GM19043 (cell line): ENCODE measurements around the gene PRM3.

Source experiments
- ATAC-seq: cut with Tn5 transposase; IDR thresholded peaks from one replicate; pipeline ENCODE4 v1.9.1; 2021; ENCODE audit warnings: low read depth; ENCODE audit not compliant: unreplicated experiment

The PRM3 gene

GRCh38 chr16:11272921-11273720 lies at the start of gene PRM3:
Gene PRM3, minus strand, starts transcription at chr16:11273629. Its CDS starts 34 bp downstream, at chr16:11273595.
- ATAC-seq: no peak

DNA sequence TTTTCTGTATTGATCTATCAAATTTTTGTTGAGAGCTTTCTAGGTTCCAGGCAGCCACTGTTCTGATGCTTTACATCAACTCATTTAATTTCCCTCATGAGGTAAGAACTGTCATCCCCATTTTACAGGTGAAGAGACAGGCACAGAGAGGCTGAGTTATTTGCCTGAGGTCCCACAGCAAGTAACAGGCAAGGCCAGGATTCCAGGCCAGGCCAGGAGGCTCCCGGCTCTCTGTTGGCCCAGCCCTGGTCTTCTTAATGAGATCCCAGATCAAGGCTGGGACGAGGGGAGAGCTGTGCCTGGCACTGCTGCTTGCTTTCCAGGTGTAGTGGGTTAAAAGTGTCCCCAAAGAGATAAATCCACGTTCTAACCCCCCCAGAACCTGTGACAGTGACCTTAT lies 49.4 kb upstream of the PRM3 start:
- ATAC-seq: no peak

GRCh38 chr16:11321662-11322061 lies 48.2 kb upstream of the PRM3 start:
- no peak for ATAC-seq

DNA sequence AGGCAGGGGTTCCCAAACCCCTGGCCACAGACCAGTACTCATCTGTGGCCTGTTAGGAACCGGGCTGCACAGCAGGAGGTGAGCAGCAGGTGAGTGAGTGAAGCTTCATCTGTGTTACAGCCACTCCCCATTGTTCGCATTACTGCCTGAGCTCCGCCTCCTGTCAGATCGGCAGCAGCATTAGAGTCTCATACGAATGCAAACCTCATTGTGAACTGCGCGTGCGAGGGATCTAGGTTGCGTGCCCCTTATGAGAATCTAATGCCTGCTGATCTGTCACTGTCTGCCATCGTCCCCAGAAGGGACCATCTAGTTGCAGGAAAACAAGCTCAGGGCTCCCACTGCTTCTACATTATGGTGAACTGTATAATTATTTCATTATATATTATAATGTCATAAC lies 46.7 kb upstream of the PRM3 start:
- ATAC-seq: no peak

- ATAC-seq: no peak
These were observed 46.2 kb upstream of the PRM3 start for GRCh38 chr16:11319529-11320146.

DNA sequence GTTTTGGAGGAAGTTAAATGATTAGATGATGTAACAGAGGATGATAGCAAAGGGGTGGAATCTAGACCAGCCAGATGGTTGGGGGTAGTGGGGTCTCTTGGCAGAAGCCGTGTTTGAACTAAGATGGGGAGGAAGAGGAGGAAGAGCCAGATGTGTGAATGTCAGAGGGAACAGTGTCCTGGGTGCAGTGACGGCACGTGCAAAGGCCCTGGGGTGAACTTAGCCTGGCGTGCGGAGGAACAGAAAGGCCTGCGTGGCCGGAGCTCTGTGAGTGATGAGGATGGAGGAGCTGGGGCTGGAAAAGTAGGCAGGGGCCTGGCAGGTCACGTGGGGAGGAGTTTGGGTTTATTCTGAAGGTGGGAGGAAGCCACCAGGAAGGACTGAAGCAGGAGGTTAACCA lies 45.4 kb upstream of the PRM3 start:
- no peak for ATAC-seq

- ATAC-seq: no peak
These were observed 43.0 kb upstream of the PRM3 start for GRCh38 chr16:11316331-11317015.

GRCh38 chr16:11315510-11315909 lies 42.1 kb upstream of the PRM3 start:
- no peak for ATAC-seq

- no peak for ATAC-seq
These were observed 41.0 kb upstream of the PRM3 start for GRCh38 chr16:11314309-11314894.

- ATAC-seq: no peak
These were observed 40.3 kb upstream of the PRM3 start for GRCh38 chr16:11313493-11314308.

GRCh38 chr16:11312718-11313492 lies 39.5 kb upstream of the PRM3 start:
- ATAC-seq: no peak

GRCh38 chr16:11310997-11311561 lies 37.6 kb upstream of the PRM3 start:
- peak; percentile 45 for ATAC-seq

DNA sequence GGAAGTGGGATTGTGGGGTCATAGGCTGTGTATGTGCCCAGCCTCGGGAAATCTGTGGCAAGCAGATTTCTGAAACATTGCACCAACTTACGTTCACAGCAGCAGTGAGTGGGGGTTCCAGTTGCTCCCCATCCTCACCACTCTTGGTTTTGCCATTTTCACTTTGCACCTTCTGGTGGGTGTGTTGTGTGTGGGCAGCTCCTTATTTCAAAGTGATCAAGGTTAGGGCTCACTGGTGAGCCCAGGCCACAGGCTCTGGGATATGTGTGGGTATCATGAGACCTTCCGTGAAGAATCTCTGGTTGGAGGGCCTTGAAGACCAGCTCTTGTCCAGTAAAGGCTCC lies 37.2 kb upstream of the PRM3 start:
- ATAC-seq: no peak

DNA sequence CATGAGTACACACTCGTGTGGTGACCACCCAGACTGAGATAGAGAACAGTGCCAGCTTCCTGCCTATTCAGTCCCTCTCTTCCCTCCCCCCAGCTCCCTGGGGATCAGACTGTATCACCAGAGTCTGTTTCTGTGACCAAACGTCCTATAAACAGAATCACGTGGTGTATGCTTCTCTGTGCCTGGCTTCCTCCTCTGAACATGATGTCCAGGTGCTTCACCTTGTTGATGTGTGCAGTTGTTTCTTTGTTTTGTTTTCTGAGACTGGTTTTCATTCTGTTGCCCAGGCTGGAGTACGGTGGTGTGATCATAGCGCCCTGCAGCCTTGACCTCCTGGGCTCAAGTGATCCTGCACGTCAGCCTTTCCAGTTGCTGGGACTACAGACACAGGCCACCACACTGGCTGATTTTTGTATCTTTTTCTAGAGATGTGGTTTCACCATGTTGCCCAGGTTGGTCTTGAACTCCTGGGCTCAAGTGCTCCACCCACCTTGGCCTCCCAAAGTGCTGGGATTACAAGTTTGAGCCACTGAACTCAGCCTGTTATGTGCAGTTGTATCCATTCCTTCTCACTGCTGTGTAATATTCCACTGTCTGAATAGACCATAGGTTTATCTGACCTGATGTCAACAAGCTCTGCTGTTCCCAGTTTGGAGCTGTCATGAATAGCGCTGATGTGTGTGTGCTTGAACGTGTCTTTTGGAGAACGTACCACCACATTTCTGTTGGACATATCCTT lies 36.6 kb upstream of the PRM3 start:
- peak; percentile 50 for ATAC-seq

DNA sequence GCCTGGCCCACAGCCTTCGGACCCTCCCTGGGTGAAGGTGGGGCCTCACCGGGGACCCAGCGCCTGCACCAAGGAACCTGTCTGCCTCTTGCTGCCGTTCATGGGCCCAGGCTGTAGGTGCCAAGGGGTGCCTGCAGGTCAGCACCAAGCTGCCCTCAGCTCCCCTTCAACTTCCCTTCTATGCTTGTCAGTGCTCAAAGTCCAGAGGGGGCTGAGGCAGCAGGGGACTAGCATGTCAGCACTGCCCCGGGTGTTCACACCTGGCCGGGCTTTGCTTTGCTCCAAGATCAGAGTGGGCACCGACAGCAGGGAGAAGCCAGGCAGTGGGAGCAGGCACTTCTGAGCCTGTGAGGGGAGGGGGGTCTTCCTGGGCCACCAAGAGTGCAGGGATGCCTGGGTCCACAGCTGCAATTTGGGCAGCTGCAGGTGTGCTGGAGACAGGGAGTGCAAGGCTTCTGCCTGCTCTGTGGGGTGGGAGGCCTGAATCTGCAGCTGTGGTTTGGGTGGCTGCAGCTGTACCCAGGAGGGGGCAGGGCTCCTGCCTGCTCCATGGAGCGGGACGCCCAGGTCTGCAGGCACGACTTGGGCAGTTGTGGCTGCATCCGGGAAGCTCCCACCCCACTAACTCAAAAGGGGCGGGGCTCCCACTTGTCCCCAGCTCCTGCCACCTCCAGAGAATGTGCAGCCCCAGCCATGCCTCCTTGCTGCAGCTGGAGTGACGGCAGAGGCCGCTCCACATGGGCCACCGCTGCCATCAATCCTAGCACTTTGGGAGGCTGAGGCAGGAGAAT lies 35.3 kb upstream of the PRM3 start:
- no peak for ATAC-seq

GRCh38 chr16:11307639-11308492 lies 34.4 kb upstream of the PRM3 start:
- ATAC-seq: no peak

DNA sequence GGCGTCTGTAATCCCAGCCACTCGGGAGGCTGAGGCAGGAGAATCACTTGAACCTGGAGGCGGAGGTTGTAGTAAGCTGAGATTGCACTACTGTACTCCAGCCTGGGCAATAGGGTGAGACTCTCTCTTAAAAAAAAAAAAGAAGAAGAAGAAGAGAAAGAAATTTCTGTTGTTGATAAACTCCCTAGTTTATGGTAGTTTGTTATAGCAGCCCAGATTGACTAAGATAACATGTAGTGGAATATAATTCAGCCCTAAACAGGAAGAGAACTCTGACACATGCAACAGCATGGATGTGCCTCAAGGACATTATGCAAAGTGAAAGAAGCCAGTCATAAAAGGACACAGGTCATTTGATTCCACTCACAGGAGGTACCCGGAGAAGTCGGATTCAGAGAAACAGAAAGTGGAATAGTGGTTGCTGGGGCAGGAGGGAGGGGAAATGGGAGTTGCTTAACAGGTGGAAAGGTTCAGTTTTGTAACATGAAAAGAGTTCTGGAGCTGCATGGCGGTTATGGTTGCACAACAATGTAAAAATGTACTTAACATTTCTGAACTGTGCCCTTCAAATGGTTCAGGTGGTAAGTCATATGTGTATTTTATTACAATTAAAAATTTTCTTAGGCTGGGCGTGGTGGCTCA lies 33.7 kb upstream of the PRM3 start:
- no peak for ATAC-seq
